T-helper 1 cell (primary cell): ENCODE data around the gene SRF.
A peak's percentile ranks its signal among the peaks of the same experiment; 100 is the strongest.

Source experiments
- DNase-seq, 5 donors: peaks; one replicate each; pipeline ENCODE4 v3.0.0-alpha.2; 2012 to 2020

Gene SRF

GRCh38 chr6:43219119-43219518 is 48.0 kb downstream of the SRF start:
- no peak for DNase-seq

DNA sequence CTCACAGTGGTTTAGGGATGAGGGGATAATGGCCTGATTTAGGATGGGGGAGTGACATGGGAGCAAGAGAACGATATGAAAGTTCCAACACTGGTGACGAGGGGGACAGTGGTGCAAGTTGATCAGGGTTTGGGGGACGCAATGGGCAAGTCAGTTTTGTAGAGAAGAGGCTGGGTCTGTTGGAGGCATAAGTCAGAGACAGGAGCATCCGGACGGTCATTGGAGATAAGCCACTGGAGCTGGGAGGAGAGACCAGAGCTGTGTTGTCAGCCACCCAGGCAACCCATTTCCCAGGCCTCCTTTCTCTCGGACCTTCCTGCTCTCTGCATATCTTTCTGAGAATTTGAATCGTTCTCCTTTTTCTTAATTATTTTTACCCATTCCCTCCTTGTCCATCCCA is 48.7 kb downstream of the SRF start:
- DNase-seq: no peak

DNA sequence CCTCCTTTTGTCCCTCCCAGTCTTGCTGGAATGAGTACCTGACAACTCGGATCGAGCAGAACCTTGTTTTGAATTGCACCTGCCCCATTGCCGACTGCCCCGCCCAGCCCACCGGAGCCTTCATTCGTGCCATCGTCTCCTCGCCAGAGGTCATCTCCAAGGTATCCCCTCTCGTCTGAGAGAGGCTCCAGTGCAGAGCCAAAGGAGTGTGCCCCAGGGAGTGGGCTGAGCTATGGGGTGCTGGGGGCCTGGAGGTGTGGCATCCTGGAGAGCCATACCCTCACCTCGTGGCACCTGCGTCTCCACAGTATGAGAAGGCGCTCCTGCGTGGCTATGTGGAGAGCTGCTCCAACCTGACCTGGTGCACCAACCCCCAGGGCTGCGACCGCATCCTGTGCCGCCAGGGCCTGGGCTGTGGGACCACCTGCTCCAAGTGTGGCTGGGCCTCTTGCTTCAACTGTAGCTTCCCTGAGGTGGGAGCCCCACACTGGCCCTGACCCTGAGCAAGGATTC is 49.4 kb downstream of the SRF start:
- no peak for DNase-seq

DNA sequence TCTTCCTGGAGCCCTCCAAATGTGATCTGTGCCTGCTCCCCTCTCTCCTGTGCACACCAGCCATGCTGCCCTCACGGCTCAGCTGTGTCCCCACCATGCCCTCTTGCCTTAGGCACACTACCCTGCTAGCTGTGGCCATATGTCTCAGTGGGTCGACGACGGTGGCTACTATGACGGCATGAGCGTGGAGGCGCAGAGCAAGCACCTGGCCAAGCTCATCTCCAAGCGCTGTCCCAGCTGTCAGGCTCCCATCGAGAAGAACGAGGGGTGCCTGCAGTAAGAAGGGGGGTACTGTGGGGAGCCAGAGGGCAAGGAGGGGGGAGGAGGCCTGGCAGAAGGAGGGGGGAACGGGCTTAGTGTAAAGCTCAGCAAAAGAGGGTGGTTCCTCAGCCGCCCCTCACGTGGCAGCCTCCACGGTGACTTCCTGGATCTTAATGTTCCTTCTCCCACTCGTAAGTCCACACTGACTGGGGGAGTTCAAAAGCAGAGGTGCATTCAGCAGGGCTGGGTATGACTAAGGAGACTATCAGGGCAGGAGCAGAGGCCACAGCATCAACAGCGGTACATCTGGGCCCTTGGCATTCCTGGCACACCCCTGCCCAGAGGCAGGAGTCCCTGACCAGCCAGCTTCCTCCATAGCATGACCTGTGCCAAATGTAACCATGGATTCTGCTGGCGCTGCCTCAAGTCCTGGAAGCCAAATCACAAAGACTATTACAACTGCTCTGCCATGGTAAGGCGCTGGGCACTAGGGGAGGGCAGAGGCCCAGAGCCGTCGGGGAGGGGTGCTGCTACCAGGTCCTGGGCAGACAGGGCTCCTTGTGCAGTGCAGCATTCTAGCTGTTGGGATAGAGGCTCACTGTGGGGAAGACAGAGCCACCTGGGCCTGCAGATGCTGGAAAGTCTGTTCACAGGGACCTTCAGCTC is 50.2 kb downstream of the SRF start:
- DNase-seq: no peak

DNA sequence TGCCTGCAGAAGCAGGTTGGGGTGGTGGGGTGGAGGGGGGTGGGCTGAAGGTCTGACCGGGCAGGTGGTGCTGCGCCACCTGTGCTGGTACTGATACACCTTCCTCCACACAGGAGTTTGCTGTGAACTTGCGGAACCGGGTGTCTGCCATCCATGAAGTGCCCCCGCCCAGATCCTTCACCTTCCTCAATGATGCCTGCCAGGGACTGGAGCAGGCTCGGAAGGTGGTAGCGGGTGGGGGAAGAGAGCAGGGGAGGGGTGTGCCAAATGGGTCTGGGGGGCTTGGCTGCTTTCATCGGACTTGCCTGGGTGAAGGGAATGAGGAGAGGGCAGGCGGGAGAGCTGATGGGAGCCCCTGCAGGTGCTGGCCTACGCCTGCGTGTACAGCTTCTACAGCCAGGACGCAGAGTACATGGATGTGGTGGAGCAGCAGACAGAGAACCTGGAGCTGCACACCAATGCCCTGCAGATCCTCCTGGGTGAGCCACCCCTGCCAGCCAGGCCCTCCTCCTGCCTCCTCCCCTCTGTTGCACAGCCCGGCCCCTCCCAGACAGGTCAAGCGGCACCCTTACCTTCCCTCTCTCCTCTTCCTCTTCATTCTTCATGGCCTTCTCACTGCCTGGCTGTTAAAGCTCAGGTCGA is 51.5 kb downstream of the SRF start:
- no peak for DNase-seq

DNA sequence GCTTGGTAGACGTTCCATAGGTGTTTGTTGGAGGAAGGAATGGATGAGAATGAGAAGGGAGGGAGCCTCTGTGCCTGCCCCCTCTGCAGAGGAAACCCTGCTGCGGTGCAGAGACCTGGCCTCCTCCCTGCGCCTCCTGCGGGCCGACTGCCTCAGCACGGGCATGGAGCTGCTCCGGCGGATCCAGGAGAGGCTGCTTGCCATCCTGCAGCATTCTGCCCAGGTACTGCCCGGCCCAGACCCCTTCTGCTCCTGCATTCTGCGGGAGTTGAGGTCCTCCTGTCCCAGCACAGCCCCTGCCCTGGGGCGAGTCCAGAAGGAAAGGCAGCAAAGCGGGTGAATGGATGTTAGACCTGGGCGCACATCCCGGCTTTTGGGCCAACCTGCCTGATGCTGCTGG is 52.1 kb downstream of the SRF start:
- no peak for DNase-seq

DNA sequence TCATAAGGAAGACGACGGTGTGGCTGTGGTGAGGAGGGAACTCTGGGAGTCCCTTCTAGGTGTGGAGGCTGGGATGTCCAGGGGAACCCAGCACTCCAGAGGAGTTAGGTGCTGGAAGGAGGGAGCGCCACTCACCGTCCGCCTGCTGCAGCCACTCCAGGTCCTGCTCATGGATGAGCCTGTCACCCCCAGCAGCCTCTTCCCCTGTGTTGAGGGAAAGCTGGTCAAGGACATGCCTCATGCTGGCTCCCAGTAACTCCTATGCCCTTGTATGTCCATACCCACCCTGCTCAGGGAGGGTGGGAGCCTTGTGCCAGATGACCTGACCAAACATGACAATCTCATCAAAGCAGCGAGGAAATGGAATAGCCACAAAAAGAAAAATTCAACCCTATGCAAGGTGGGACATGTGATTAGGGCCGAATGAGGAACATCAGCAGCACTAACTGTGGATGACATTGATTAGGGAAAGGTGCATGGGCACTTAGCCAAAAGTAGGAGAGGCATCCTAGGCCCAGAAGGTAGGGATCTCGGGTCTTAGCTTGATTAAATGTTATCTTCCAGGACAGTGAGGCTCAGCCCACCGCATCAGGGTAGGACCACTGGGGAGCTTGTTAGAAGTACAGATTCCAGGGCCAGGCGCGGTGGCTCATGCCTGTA is 55.3 kb downstream of the SRF start:
- no peak for DNase-seq

- DNase-seq: peak; percentile 59 to 78 (median 66)
Measured at GRCh38 chr6:43228951-43229802, 58.1 kb downstream of the SRF start, which contains the start of gene DNPH1. Gene DNPH1 (minus strand): TSS chr6:43229481. CDS start chr6:43229456, 25 bp downstream.

GRCh38 chr6:43229803-43230620 is 58.9 kb downstream of the SRF start:
- no peak for DNase-seq

- DNase-seq: no peak
Measured at GRCh38 chr6:43231053-43231452, 60.0 kb downstream of the SRF start.
